ENCODE measurements around the gene SLC27A1. TPM values are rescaled to one million over a fixed set of nuclear protein-coding genes. Genes with fewer than 3 reads are reported as not detected.

Gene SLC27A1
- total and polyA plus RNA-seq, 12 donors, result 4.9 to 107 (median 56.0) TPM

DNA sequence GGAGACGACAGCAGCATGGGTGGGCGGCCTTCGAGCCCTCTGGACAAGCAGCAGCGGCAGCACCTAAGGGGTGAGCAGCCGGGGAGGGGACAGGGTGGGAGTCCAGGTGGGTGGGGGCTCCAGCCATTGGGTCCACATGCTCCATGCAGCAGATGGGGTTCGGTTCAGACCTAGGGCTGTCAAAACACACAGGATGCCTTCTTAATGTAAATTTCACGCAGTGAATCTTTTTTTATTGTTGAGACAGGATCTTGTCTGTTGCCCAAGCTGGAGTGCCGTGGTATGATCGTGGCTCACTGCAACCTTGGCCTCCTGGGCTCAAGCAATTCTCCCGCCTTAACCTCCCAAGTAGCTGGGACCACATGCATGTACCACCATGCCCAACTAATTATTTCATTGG lies 57.0 kb downstream of the SLC27A1 start:
- peaks cover 0 to 8% of the 10 kb centered on the region in 2 donors for H3K4me1 ChIP-seq (replicated peaks in 1 of 2)
- TF ChIP-seq POLR2A (IDR thresholded peaks at IDR 0.05), result no peak
- TF ChIP-seq, protein P1, sequence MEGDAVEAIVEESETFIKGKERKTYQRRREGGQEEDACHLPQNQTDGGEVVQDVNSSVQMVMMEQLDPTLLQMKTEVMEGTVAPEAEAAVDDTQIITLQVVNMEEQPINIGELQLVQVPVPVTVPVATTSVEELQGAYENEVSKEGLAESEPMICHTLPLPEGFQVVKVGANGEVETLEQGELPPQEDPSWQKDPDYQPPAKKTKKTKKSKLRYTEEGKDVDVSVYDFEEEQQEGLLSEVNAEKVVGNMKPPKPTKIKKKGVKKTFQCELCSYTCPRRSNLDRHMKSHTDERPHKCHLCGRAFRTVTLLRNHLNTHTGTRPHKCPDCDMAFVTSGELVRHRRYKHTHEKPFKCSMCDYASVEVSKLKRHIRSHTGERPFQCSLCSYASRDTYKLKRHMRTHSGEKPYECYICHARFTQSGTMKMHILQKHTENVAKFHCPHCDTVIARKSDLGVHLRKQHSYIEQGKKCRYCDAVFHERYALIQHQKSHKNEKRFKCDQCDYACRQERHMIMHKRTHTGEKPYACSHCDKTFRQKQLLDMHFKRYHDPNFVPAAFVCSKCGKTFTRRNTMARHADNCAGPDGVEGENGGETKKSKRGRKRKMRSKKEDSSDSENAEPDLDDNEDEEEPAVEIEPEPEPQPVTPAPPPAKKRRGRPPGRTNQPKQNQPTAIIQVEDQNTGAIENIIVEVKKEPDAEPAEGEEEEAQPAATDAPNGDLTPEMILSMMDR (IDR thresholded peaks at IDR 0.05), result no peak
- H3K9me3 ChIP-seq (replicated peaks in 1 of 3), result no peaks in the 10 kb centered on the region
- no peak overlapping the region for H3K4me3 ChIP-seq
- no peak overlapping the region for H3K27ac ChIP-seq
- intact Hi-C loops (cut with DNase I), result no loop called here
- no peaks in the 10 kb centered on the region for H3K36me3 ChIP-seq (replicated peaks in 1 of 2)
- WGBS, 4 donors, result 65 to 79% (median 69%) methylated on average over 10 of the region's 10 CpGs
- no peak for DNase-seq
- peaks cover 3% of the 10 kb centered on the region for H3K27me3 ChIP-seq

DNA sequence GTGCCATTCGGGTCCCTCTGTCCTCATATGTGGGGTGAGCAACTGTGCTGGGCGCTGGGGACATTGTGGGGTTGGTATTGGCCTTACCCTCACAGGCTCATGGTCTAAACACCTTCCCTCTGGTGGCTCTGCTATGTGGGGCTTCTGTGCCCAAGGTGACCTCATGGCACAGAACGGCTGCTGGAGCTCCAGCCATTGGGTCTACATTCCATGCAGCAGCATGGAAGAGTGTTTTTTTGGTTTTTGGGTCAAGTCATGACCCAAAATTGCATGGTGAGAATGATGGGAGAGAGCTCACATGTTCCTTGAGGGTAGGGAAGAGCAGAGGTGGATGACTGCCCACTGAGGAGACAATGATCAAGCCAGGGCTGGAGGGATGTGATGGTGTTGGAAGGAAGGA lies 58.3 kb downstream of the SLC27A1 start:
- Histone ChIP-seq H3K4me1 (replicated peaks in 1 of 2) (no peaks in the 10 kb centered on the region), H3K27ac (no peak overlapping the region), H3K36me3 (replicated peaks in 1 of 2) (no peaks in the 10 kb centered on the region), H3K9me3 (replicated peaks in 1 of 3) (no peaks in the 10 kb centered on the region), H3K4me3 (no peak overlapping the region), H3K27me3 (peaks cover 3% of the 10 kb centered on the region)
- no peak for TF ChIP-seq POLR2A (IDR thresholded peaks at IDR 0.05)
- TF ChIP-seq, protein P1 (IDR thresholded peaks at IDR 0.05), result no peak
- WGBS, 4 donors, result 90 to 100% (median 93%) methylated on average over 2 to 3 of the region's 3 CpGs
- intact Hi-C loops (cut with DNase I), result no loop called here
- no peak for DNase-seq

DNA sequence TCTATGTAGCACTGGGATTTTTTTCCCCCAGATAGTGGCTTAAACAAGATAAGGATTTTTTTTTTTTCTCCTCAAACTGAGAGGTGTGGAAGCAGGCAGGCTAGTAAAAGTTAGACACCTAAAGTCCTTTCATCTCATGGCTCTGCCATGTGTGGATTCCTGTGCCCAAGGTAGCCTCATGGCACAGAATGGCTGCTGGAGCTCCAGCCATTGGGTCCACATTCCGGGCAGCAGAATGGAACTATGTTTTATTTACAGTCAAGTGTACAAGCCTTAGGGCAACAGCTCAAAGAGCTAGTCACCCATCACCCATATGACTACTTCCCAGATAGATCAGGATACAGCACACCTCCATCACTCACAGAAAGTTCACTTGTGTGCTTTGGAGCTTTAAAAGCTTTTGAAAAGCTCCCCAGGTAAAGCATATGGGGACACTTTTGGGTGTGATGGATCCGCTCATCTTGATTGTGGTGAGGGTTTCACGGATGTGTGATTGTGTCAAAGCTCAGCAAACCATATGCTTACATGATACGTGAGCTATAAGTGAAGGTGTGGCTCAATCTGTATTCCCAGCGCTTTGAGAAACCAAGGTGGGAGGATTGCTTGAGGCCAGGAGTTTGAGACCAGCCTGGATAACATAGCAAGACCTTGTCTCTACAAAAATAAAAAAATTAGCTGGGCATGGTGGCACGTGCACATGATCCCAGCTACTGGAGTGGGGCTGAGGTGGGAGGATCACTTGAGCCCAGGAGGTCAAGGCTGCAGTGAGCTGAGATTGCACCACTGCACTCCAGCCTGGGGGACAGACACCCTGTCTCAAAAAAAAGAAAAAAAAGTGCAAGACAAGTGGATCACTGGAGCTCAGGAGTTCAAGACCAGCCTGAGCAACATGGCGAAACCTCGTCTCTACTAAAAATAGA lies 59.2 kb downstream of the SLC27A1 start:
- intact Hi-C loops (cut with DNase I), result no loop called here
- H3K27ac ChIP-seq, result no peak overlapping the region
- peaks cover 3% of the 10 kb centered on the region for H3K27me3 ChIP-seq
- WGBS, 4 donors, result 67 to 70% (median 68%) methylated on average over 8 of the region's 8 CpGs
- TF ChIP-seq POLR2A (IDR thresholded peaks at IDR 0.05), result no peak
- TF ChIP-seq, protein P1 (IDR thresholded peaks at IDR 0.05), result no peak
- H3K36me3 ChIP-seq (replicated peaks in 1 of 2), result no peaks in the 10 kb centered on the region
- no peak for DNase-seq
- no peak overlapping the region for H3K4me3 ChIP-seq
- no peaks in the 10 kb centered on the region for H3K9me3 ChIP-seq (replicated peaks in 1 of 3)
- no peaks in the 10 kb centered on the region for H3K4me1 ChIP-seq (replicated peaks in 1 of 2)

DNA sequence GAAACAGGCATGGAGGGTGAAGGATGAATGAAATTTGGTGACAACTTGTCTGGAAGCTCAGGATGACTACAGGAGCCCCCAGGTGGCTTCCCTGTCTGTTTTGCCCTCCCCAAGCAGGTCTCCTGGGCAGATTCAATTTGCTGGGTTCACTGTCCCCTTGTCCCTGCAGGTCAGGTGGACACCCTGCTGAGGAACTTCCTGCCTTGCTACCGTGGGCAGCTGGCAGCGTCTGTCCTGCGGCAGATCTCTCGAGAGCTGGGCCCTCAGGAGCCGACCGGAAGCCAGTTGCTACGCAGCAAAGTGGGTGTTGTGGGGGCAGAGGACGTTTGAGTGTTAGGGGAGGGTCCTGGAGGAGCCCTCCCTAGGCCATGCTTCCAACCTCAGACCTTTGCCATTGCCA lies 60.3 kb downstream of the SLC27A1 start:
- no peaks in the 10 kb centered on the region for H3K4me1 ChIP-seq (replicated peaks in 1 of 2)
- H3K4me3 ChIP-seq, result no peak overlapping the region
- DNase-seq, result no peak
- WGBS, 4 donors, result 31 to 43% (median 40%) methylated on average over 7 to 8 of the region's 8 CpGs
- no peaks in the 10 kb centered on the region for H3K9me3 ChIP-seq (replicated peaks in 1 of 3)
- peaks cover 3% of the 10 kb centered on the region for H3K27me3 ChIP-seq
- no peaks in the 10 kb centered on the region for H3K36me3 ChIP-seq (replicated peaks in 1 of 2)
- H3K27ac ChIP-seq, result no peak overlapping the region
- TF ChIP-seq POLR2A (IDR thresholded peaks at IDR 0.05), result no peak
- intact Hi-C loops (cut with DNase I), result no loop called here
